ENCODE data around the gene MYOM3. TPM values are rescaled to one million over a fixed set of nuclear protein-coding genes. Genes with fewer than 3 reads are reported as not detected.

The MYOM3 gene
- total RNA-seq (2021; ENCODE audit: unreplicated experiment) (7.9 TPM), Bru-seq, nascent RNA (percentile 38 among the genes with signal in this experiment), BruChase-seq, experiment 1, labeled RNA remaining after a 6-hour chase (percentile 39 among the genes with signal in this experiment), BruChase-seq, experiment 2, labeled RNA remaining after a 2-hour chase (percentile 39 among the genes with signal in this experiment)
- polyA plus RNA-seq (2012) = 3.8 and 4.7 TPM in 2 replicates
- long read RNA-seq, partial matches to known transcripts = 6 of 8 reads
- long read RNA-seq, other reads (novel, unspliced or antisense) = 2 of 8 reads

DNA sequence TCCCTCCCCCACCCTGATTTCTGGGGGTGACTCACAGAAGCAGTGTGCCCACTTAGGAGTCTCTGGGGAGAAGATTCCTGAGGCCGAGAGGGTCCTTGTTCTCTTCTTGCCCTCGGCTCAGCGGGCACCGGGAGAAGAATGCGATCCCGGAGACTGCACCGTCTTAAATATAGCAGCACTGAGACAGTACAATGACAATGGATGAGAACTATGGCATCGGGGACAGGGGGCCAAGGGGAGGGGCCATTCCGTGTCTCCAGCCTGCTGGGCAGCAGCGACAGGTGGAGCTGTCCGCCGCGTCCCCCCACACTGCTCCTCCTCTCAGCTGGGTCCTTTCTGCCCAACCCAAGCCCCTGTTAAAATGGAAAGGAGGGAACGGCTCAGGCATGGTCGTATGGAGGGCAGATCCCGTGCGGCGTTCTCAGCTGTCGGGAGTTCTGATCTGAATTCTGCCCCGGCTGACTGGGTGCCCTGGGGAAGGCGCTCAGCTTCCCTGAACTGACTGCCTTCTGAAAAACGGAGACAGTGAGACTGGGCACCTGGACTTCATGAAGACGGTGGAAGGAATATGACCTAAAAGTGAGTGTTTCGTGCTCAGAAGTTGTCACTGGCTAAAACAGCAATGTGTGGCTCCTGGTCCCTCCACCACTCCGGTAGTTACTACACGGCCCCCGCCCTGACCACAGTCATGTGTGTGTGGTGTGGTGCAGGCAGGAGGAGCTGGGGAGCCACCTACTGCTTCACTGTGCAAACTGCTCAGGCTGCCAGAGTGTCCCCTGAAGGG is at the start of gene MYOM3:
TSS of gene MYOM3 (minus strand) at position 140 of the 784 bp plus-strand sequence. CDS start 3,499 bp downstream, outside the sequence.
- peak; percentile 18 for DNase-seq (ENCODE audit: low read depth, low spot score)
- no peaks in the 10 kb centered on the region for H3K9me3 ChIP-seq (ENCODE audit: control insufficient read depth in 1 of 2, insufficient read depth in 1 of 2, low read depth in 1 of 2, low read length in 2 of 2)
- intact Hi-C loops (cut with micrococcal nuclease) = no loop called here
- no peak within 1 kb of the TSS for H3K9ac ChIP-seq (ENCODE audit: low read length)
- H3K4me2 ChIP-seq (ENCODE audit: low read length) = no peak within 1 kb of the TSS
- ATAC-seq = peak; percentile 66
- H3K4me3 ChIP-seq (replicated peaks in 1 of 2; ENCODE audit: low read depth in 1 of 2, low read length in 2 of 2) = no peak within 1 kb of the TSS
- H4K20me1 ChIP-seq (ENCODE audit: insufficient read depth) = no peaks in the 10 kb centered on the region
- BruUV-seq (replicated peaks) = no TSS peak
- no peaks in the 10 kb centered on the region for H3K9me2 ChIP-seq (ENCODE audit: insufficient read depth)
- H3K79me2 ChIP-seq (ENCODE audit: insufficient read depth, low read length) = no peaks in the 10 kb centered on the region; the same call in 1 of the 2 replicates
- peaks cover 9 to 40% of the 10 kb centered on the region in 2 experiments for H3K4me1 ChIP-seq (ENCODE audit: control insufficient read depth in 1 of 2, insufficient read depth in 2 of 2, low read length in 2 of 2)
- CTCF ChIA-PET = interaction anchor here (1.3 kb wide), 1 partner anchor 279 kb away, joined by 3 read pairs; no protein-coding TSS in a partner anchor
- H3K27ac ChIP-seq (ENCODE audit: low read depth, low read length) = no peak within 1 kb of the TSS
- TF ChIP-seq CBX3 (IDR thresholded peaks at IDR 0.05; ENCODE audit: low read depth) = no peak
- TF ChIP-seq, protein P1, sequence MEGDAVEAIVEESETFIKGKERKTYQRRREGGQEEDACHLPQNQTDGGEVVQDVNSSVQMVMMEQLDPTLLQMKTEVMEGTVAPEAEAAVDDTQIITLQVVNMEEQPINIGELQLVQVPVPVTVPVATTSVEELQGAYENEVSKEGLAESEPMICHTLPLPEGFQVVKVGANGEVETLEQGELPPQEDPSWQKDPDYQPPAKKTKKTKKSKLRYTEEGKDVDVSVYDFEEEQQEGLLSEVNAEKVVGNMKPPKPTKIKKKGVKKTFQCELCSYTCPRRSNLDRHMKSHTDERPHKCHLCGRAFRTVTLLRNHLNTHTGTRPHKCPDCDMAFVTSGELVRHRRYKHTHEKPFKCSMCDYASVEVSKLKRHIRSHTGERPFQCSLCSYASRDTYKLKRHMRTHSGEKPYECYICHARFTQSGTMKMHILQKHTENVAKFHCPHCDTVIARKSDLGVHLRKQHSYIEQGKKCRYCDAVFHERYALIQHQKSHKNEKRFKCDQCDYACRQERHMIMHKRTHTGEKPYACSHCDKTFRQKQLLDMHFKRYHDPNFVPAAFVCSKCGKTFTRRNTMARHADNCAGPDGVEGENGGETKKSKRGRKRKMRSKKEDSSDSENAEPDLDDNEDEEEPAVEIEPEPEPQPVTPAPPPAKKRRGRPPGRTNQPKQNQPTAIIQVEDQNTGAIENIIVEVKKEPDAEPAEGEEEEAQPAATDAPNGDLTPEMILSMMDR (IDR thresholded peaks at IDR 0.05 in 2 of 3, conservative IDR thresholded peaks at IDR 0.05 in 1 of 3; ENCODE audit: borderline replicate concordance in 1 of 3, insufficient read depth in 1 of 3, low read depth in 2 of 3, low read length in 2 of 3) = peak in 2 of 3 experiments; percentile 47 to 48; a peak in 5 of 6 replicates
- peak; percentile 79 for TF ChIP-seq RAD21 (IDR thresholded peaks at IDR 0.05; ENCODE audit: low read depth)
- H3K27me3 ChIP-seq (ENCODE audit: insufficient read depth, low read length) = no peaks in the 10 kb centered on the region
- POLR2A ChIA-PET = no interaction called here
- no peak within 1 kb of the TSS for H2AFZ ChIP-seq (ENCODE audit: low read depth, low read length, poor library complexity, severe bottlenecking)
- no peaks in the 10 kb centered on the region for H3K36me3 ChIP-seq (ENCODE audit: control insufficient read depth in 1 of 2, insufficient read depth in 2 of 2, low read length in 2 of 2)
- RAD21 ChIA-PET (ENCODE audit: low non-redundant PET in 1 of 2, low total read pairs in 2 of 2, uncharacterized antibody in 2 of 2, unreplicated experiment in 2 of 2) = no interaction called here

DNA sequence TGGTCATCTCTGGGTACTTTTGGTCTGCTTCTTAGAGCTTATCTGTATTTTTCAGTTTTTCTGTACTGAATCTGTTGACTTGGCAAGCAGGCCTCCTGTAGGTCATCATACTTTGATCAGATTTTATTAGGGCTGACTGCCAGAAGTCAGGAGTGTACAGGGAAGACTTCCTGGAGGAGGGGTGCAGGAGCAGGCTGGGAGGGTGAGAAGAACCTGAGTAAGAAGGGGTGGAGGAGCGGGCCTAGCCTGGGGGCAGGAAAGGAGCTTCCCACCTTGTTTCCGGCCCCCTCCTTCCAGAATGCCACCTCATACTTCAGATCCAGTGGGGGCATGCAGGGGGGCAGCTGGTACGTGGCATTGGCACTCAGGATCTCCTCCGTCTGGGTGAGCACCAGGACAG is 49.3 kb upstream of the MYOM3 start:
- no peak for ATAC-seq
- CTCF ChIA-PET = interaction anchor here (1.6 kb wide), 1 partner anchor 11 kb away, joined by 7 read pairs; no protein-coding TSS in a partner anchor
- POLR2A ChIA-PET = no interaction called here
- TF ChIP-seq EZH2phosphoT487 (IDR thresholded peaks at IDR 0.05; ENCODE audit: borderline replicate concordance) (no peak), EGR1 (IDR thresholded peaks at IDR 0.05; ENCODE audit: low read depth) (no peak), POLR2A (IDR thresholded peaks at IDR 0.05; ENCODE audit: borderline replicate concordance, extremely low read depth, insufficient read depth, insufficient read length) (no peak), CBX3 (IDR thresholded peaks at IDR 0.05; ENCODE audit: low read depth) (no peak)
- TF ChIP-seq, protein P1 (IDR thresholded peaks at IDR 0.05 in 2 of 3, conservative IDR thresholded peaks at IDR 0.05 in 1 of 3; ENCODE audit: borderline replicate concordance in 1 of 3, insufficient read depth in 1 of 3, low read depth in 2 of 3, low read length in 2 of 3) = no peak
- TF ChIP-seq, protein P2, sequence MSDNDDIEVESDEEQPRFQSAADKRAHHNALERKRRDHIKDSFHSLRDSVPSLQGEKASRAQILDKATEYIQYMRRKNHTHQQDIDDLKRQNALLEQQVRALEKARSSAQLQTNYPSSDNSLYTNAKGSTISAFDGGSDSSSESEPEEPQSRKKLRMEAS (IDR thresholded peaks at IDR 0.05) = no peak

More for the DNA sequence above, 49.3 kb upstream of the MYOM3 start:
- H3K27me3 ChIP-seq (ENCODE audit: insufficient read depth, low read length) = no peaks in the 10 kb centered on the region
- H3K9me2 ChIP-seq (ENCODE audit: insufficient read depth) = no peaks in the 10 kb centered on the region
- no peak overlapping the region for H3K27ac ChIP-seq (ENCODE audit: low read depth, low read length)
- no TSS peak for BruUV-seq (replicated peaks)
- intact Hi-C loops (cut with micrococcal nuclease) = no loop called here
- H3K4me3 ChIP-seq (replicated peaks in 1 of 2; ENCODE audit: low read depth in 1 of 2, low read length in 2 of 2) = no peak overlapping the region
- no peak overlapping the region for H2AFZ ChIP-seq (ENCODE audit: low read depth, low read length, poor library complexity, severe bottlenecking)
- RAD21 ChIA-PET (ENCODE audit: low non-redundant PET in 1 of 2, low total read pairs in 2 of 2, uncharacterized antibody in 2 of 2, unreplicated experiment in 2 of 2) = no interaction called here
- H4K20me1 ChIP-seq (ENCODE audit: insufficient read depth) = no peaks in the 10 kb centered on the region
- no peak overlapping the region for H3K4me2 ChIP-seq (ENCODE audit: low read length)
- no peak overlapping the region for H3K9ac ChIP-seq (ENCODE audit: low read length)
- H3K4me1 ChIP-seq (ENCODE audit: control insufficient read depth in 1 of 2, insufficient read depth in 2 of 2, low read length in 2 of 2) = no peaks in the 10 kb centered on the region
- H3K36me3 ChIP-seq (ENCODE audit: control insufficient read depth in 1 of 2, insufficient read depth in 2 of 2, low read length in 2 of 2) = peaks cover 0 to 9% of the 10 kb centered on the region in 2 experiments; a peak in 2 of 4 replicates
- no peak for DNase-seq (ENCODE audit: low read depth, low spot score)
- no peaks in the 10 kb centered on the region for H3K79me2 ChIP-seq (ENCODE audit: insufficient read depth, low read length)
- no peaks in the 10 kb centered on the region for H3K9me3 ChIP-seq (ENCODE audit: control insufficient read depth in 1 of 2, insufficient read depth in 1 of 2, low read depth in 1 of 2, low read length in 2 of 2)
